Measurements from ENCODE around the gene WFDC5. TPM values are rescaled to one million over a fixed set of nuclear protein-coding genes. Genes with fewer than 3 reads are reported as not detected.

WFDC5 gene
- total RNA-seq, 1 donor from 2014 or later = not detected

- TF ChIP-seq CTCF (IDR thresholded peaks at IDR 0.05; ENCODE audit: unreplicated experiment) = no peak
- no peaks in the 10 kb centered on the region for H3K4me1 Mint-ChIP-seq (ENCODE audit: unreplicated experiment)
- no peak overlapping the region for H3K27ac Mint-ChIP-seq (ENCODE audit: unreplicated experiment)
- H3K9me3 Mint-ChIP-seq (ENCODE audit: unreplicated experiment) = no peaks in the 10 kb centered on the region
- no peaks in the 10 kb centered on the region for H3K36me3 Mint-ChIP-seq (ENCODE audit: low read depth, unreplicated experiment)
- H3K4me3 Mint-ChIP-seq (ENCODE audit: unreplicated experiment) = no peak overlapping the region
- peaks cover 16% of the 10 kb centered on the region for H3K27me3 Mint-ChIP-seq (ENCODE audit: unreplicated experiment)
- DNase-seq (ENCODE audit: low spot score) = no peak
These were observed 11.9 kb downstream of the WFDC5 start for GRCh38 chr20:45103072-45103471.

- Mint-ChIP-seq H3K27me3 (ENCODE audit: unreplicated experiment) (peaks cover 19% of the 10 kb centered on the region), H3K4me1 (ENCODE audit: unreplicated experiment) (peaks cover 3% of the 10 kb centered on the region), H3K27ac (ENCODE audit: unreplicated experiment) (no peak overlapping the region), H3K36me3 (ENCODE audit: low read depth, unreplicated experiment) (no peaks in the 10 kb centered on the region), H3K9me3 (ENCODE audit: unreplicated experiment) (no peaks in the 10 kb centered on the region), H3K4me3 (ENCODE audit: unreplicated experiment) (no peak overlapping the region)
- DNase-seq (ENCODE audit: low spot score) = no peak
- TF ChIP-seq CTCF (IDR thresholded peaks at IDR 0.05; ENCODE audit: unreplicated experiment) = no peak
These were observed 13.6 kb downstream of the WFDC5 start for GRCh38 chr20:45101333-45101850.

GRCh38 chr20:45100563-45101245 is 14.3 kb downstream of the WFDC5 start, which contains the start of gene KCNS1:
Gene KCNS1, minus strand, starts transcription at chr20:45101127. Its CDS starts 1,891 bp downstream, at chr20:45099236.
- Mint-ChIP-seq H3K36me3 (ENCODE audit: low read depth, unreplicated experiment) (no peaks in the 10 kb centered on the region), H3K27ac (ENCODE audit: unreplicated experiment) (no peak within 1 kb of the TSS), H3K4me3 (ENCODE audit: unreplicated experiment) (peak within 1 kb of the TSS; percentile 53), H3K4me1 (ENCODE audit: unreplicated experiment) (peaks cover 3% of the 10 kb centered on the region), H3K27me3 (ENCODE audit: unreplicated experiment) (peaks cover 19% of the 10 kb centered on the region), H3K9me3 (ENCODE audit: unreplicated experiment) (no peaks in the 10 kb centered on the region)
- peak; percentile 59 for DNase-seq (ENCODE audit: low spot score)
- no peak for TF ChIP-seq CTCF (IDR thresholded peaks at IDR 0.05; ENCODE audit: unreplicated experiment)

- Mint-ChIP-seq H3K27me3 (ENCODE audit: unreplicated experiment) (peaks cover 22% of the 10 kb centered on the region), H3K4me3 (ENCODE audit: unreplicated experiment) (no peak overlapping the region), H3K36me3 (ENCODE audit: low read depth, unreplicated experiment) (no peaks in the 10 kb centered on the region), H3K9me3 (ENCODE audit: unreplicated experiment) (no peaks in the 10 kb centered on the region), H3K27ac (ENCODE audit: unreplicated experiment) (no peak overlapping the region), H3K4me1 (ENCODE audit: unreplicated experiment) (peaks cover 3% of the 10 kb centered on the region)
- peak; percentile 65 for DNase-seq (ENCODE audit: low spot score)
- no peak for TF ChIP-seq CTCF (IDR thresholded peaks at IDR 0.05; ENCODE audit: unreplicated experiment)
These were observed 16.7 kb downstream of the WFDC5 start for GRCh38 chr20:45098103-45098773.
